ENCODE measurements around the gene USP14. TPM values are rescaled to one million over a fixed set of nuclear protein-coding genes. Genes with fewer than 3 reads are reported as not detected.
A peak's percentile ranks its signal among the peaks of the same experiment; 100 is the strongest.

The USP14 gene
- total RNA-seq, 2 experiments from 2014 or later: 21.3 to 88.3 TPM

- H3K36me3 ChIP-seq (ENCODE audit: insufficient read depth, low read length): peaks cover 99% of the 10 kb centered on the region
Observed at GRCh38 chr18:210733-211132, 52.4 kb downstream of the USP14 start.

DNA sequence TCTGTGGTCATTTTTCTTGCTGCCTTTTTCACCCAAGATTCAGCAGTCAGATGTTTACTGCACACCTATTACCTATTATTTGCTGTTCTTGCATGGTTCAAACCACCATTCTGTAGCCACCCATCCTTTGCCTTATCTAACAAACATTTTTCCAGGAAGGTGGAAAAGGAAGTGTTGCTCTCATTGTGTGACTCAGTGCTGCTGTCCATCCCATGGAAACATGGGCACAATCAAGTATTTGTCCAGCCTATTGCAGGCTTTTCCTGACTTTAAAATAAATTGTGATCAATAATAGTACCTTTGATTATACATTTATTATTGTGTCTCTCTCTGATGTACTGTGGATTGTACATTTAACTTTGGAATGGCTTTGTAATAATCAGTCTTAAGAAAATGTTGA is 53.2 kb downstream of the USP14 start:
- Histone ChIP-seq H3K4me2 (ENCODE audit: low read length) (no peak overlapping the region), H3K9me2 (ENCODE audit: insufficient read depth, low read length) (no peaks in the 10 kb centered on the region), H3K79me2 (ENCODE audit: insufficient read depth, low read depth, low read length) (no peaks in the 10 kb centered on the region), H3K9me3 (ENCODE audit: low read length) (no peaks in the 10 kb centered on the region; the same call in 1 of the 2 replicates), H2AFZ (ENCODE audit: low read length) (no peak overlapping the region), H3K4me3 (ENCODE audit: low read depth, low read length, poor library complexity, severe bottlenecking) (no peak overlapping the region), H3K36me3 (ENCODE audit: insufficient read depth, low read length) (peaks cover 99% of the 10 kb centered on the region), H3K4me1 (ENCODE audit: insufficient read depth, low read length, poor library complexity, severe bottlenecking) (no peaks in the 10 kb centered on the region), H4K20me1 (ENCODE audit: insufficient read depth, low read length) (no peaks in the 10 kb centered on the region), H3K27ac (ENCODE audit: low read depth, low read length, poor library complexity, severe bottlenecking) (no peak overlapping the region)
- no peak for DNase-seq (ENCODE audit: low spot score)
- BruUV-seq (replicated peaks): TSS peak; percentile 57
- intact Hi-C loops (cut with micrococcal nuclease; ENCODE audit: unreplicated experiment): no loop called here
- TF ChIP-seq CTCF (conservative IDR thresholded peaks at IDR 0.05; ENCODE audit: low read length) (no peak), EZH2phosphoT487 (IDR thresholded peaks at IDR 0.05; ENCODE audit: borderline replicate concordance, low read depth, low read length) (no peak)
- ChIA-PET CTCF (ENCODE audit: unreplicated experiment) (no interaction called here), POLR2A (interaction anchor here (0.6 kb wide), 1 partner anchor 375 kb away, joined by 4 read pairs; no protein-coding TSS in a partner anchor)

More at GRCh38 chr18:210733-211132, 52.4 kb downstream of the USP14 start:
- Histone ChIP-seq H3K79me2 (ENCODE audit: insufficient read depth, low read depth, low read length) (no peaks in the 10 kb centered on the region), H3K9me2 (ENCODE audit: insufficient read depth, low read length) (no peaks in the 10 kb centered on the region), H3K4me2 (ENCODE audit: low read length) (no peak overlapping the region), H3K4me1 (ENCODE audit: insufficient read depth, low read length, poor library complexity, severe bottlenecking) (no peaks in the 10 kb centered on the region), H3K4me3 (ENCODE audit: low read depth, low read length, poor library complexity, severe bottlenecking) (no peak overlapping the region), H2AFZ (ENCODE audit: low read length) (no peak overlapping the region), H3K27ac (ENCODE audit: low read depth, low read length, poor library complexity, severe bottlenecking) (no peak overlapping the region), H4K20me1 (ENCODE audit: insufficient read depth, low read length) (no peaks in the 10 kb centered on the region), H3K9me3 (ENCODE audit: low read length) (no peaks in the 10 kb centered on the region; the same call in 1 of the 2 replicates)
- intact Hi-C loops (cut with micrococcal nuclease; ENCODE audit: unreplicated experiment): no loop called here
- ChIA-PET POLR2A (interaction anchor here (1.0 kb wide), 1 partner anchor 1031 kb away, joined by 3 read pairs; no protein-coding TSS in a partner anchor), CTCF (ENCODE audit: unreplicated experiment) (no interaction called here)
- no peak for DNase-seq (ENCODE audit: low spot score)
- TF ChIP-seq CTCF (conservative IDR thresholded peaks at IDR 0.05; ENCODE audit: low read length) (no peak), EZH2phosphoT487 (IDR thresholded peaks at IDR 0.05; ENCODE audit: borderline replicate concordance, low read depth, low read length) (no peak)
- no TSS peak for BruUV-seq (replicated peaks)

GRCh38 chr18:212780-213179 is 54.4 kb downstream of the USP14 start:
- Histone ChIP-seq H3K36me3 (ENCODE audit: insufficient read depth, low read length) (peaks cover 99% of the 10 kb centered on the region), H3K4me2 (ENCODE audit: low read length) (no peak overlapping the region), H2AFZ (ENCODE audit: low read length) (no peak overlapping the region), H4K20me1 (ENCODE audit: insufficient read depth, low read length) (no peaks in the 10 kb centered on the region), H3K9me3 (ENCODE audit: low read length) (no peaks in the 10 kb centered on the region; the same call in 1 of the 2 replicates), H3K9me2 (ENCODE audit: insufficient read depth, low read length) (no peaks in the 10 kb centered on the region), H3K4me3 (ENCODE audit: low read depth, low read length, poor library complexity, severe bottlenecking) (no peak overlapping the region), H3K27ac (ENCODE audit: low read depth, low read length, poor library complexity, severe bottlenecking) (no peak overlapping the region), H3K79me2 (ENCODE audit: insufficient read depth, low read depth, low read length) (no peaks in the 10 kb centered on the region), H3K4me1 (ENCODE audit: insufficient read depth, low read length, poor library complexity, severe bottlenecking) (no peaks in the 10 kb centered on the region)
- intact Hi-C loops (cut with micrococcal nuclease; ENCODE audit: unreplicated experiment): no loop called here
- peak; percentile 2 for DNase-seq (ENCODE audit: low spot score)
- ChIA-PET CTCF (ENCODE audit: unreplicated experiment) (no interaction called here), POLR2A (no interaction called here)
- TF ChIP-seq EZH2phosphoT487 (IDR thresholded peaks at IDR 0.05; ENCODE audit: borderline replicate concordance, low read depth, low read length): no peak
- TF ChIP-seq CTCF (conservative IDR thresholded peaks at IDR 0.05; ENCODE audit: low read length): peak; percentile 41; the same call in 1 of the 2 replicates
- BruUV-seq (replicated peaks): no TSS peak

All from OCI-LY7 (cell line).